Measurements from ENCODE around the gene ZMIZ1. TPM values are rescaled to one million over a fixed set of nuclear protein-coding genes. Genes with fewer than 3 reads are reported as not detected.

The ZMIZ1 gene
- polyA plus RNA-seq, 1 donor, result 40.1 TPM

- no peak overlapping the region for H3K4me3 ChIP-seq (ENCODE audit: low read length)
- peaks cover 70% of the 10 kb centered on the region for H3K4me1 ChIP-seq (ENCODE audit: control insufficient read depth, insufficient read depth, low read length)
- no peak overlapping the region for H3K27ac ChIP-seq (ENCODE audit: low read length)
- H3K27me3 ChIP-seq (ENCODE audit: control insufficient read depth, insufficient read depth, low read length), result no peaks in the 10 kb centered on the region
- no peaks in the 10 kb centered on the region for H3K9me3 ChIP-seq (ENCODE audit: control insufficient read depth, low read depth, low read length)
- no peak for DNase-seq
- no peaks in the 10 kb centered on the region for H3K36me3 ChIP-seq (ENCODE audit: control insufficient read depth, insufficient read depth, low read length)
- 83% methylated on average over 1 of the region's 7 CpGs for WGBS (ENCODE audit: insufficient coverage, low lambda C conversion rate)
Observed at GRCh38 chr10:79060641-79061255, 8.0 kb upstream of the ZMIZ1 start.

- Histone ChIP-seq H3K36me3 (ENCODE audit: control insufficient read depth, insufficient read depth, low read length) (no peaks in the 10 kb centered on the region), H3K27ac (ENCODE audit: low read length) (no peak overlapping the region), H3K27me3 (ENCODE audit: control insufficient read depth, insufficient read depth, low read length) (no peaks in the 10 kb centered on the region), H3K4me1 (ENCODE audit: control insufficient read depth, insufficient read depth, low read length) (peaks cover 75% of the 10 kb centered on the region), H3K9me3 (ENCODE audit: control insufficient read depth, low read depth, low read length) (no peaks in the 10 kb centered on the region), H3K4me3 (ENCODE audit: low read length) (no peak overlapping the region)
- DNase-seq, result no peak
- no CpG with 5 or more reads among the region's 14 CpGs for WGBS (ENCODE audit: insufficient coverage, low lambda C conversion rate)
Observed at GRCh38 chr10:79061441-79062315, 7.1 kb upstream of the ZMIZ1 start.

- Histone ChIP-seq H3K9me3 (ENCODE audit: control insufficient read depth, low read depth, low read length) (no peaks in the 10 kb centered on the region), H3K27me3 (ENCODE audit: control insufficient read depth, insufficient read depth, low read length) (no peaks in the 10 kb centered on the region), H3K36me3 (ENCODE audit: control insufficient read depth, insufficient read depth, low read length) (no peaks in the 10 kb centered on the region), H3K27ac (ENCODE audit: low read length) (no peak overlapping the region), H3K4me1 (ENCODE audit: control insufficient read depth, insufficient read depth, low read length) (peaks cover 66% of the 10 kb centered on the region), H3K4me3 (ENCODE audit: low read length) (no peak overlapping the region)
- DNase-seq, result peak in 1 of 2 donors; percentile 26
- no CpG with 5 or more reads among the region's 5 CpGs for WGBS (ENCODE audit: insufficient coverage, low lambda C conversion rate)
Observed at GRCh38 chr10:79063071-79063491, 5.7 kb upstream of the ZMIZ1 start.

GRCh38 chr10:79063661-79064492, 4.9 kb upstream of the ZMIZ1 start:
- no peak overlapping the region for H3K4me3 ChIP-seq (ENCODE audit: low read length)
- peaks cover 60% of the 10 kb centered on the region for H3K4me1 ChIP-seq (ENCODE audit: control insufficient read depth, insufficient read depth, low read length)
- no peaks in the 10 kb centered on the region for H3K27me3 ChIP-seq (ENCODE audit: control insufficient read depth, insufficient read depth, low read length)
- H3K36me3 ChIP-seq (ENCODE audit: control insufficient read depth, insufficient read depth, low read length), result no peaks in the 10 kb centered on the region
- H3K9me3 ChIP-seq (ENCODE audit: control insufficient read depth, low read depth, low read length), result no peaks in the 10 kb centered on the region
- DNase-seq, result peak in 1 of 2 donors; percentile 51
- WGBS (ENCODE audit: insufficient coverage, low lambda C conversion rate), result 100% methylated on average over 1 of the region's 8 CpGs
- no peak overlapping the region for H3K27ac ChIP-seq (ENCODE audit: low read length)

- DNase-seq, result no peak
- no peaks in the 10 kb centered on the region for H3K9me3 ChIP-seq (ENCODE audit: control insufficient read depth, low read depth, low read length)
- peaks cover 50% of the 10 kb centered on the region for H3K4me1 ChIP-seq (ENCODE audit: control insufficient read depth, insufficient read depth, low read length)
- H3K4me3 ChIP-seq (ENCODE audit: low read length), result no peak overlapping the region
- no peaks in the 10 kb centered on the region for H3K27me3 ChIP-seq (ENCODE audit: control insufficient read depth, insufficient read depth, low read length)
- H3K27ac ChIP-seq (ENCODE audit: low read length), result no peak overlapping the region
- H3K36me3 ChIP-seq (ENCODE audit: control insufficient read depth, insufficient read depth, low read length), result no peaks in the 10 kb centered on the region
- WGBS (ENCODE audit: insufficient coverage, low lambda C conversion rate), result no CpG with 5 or more reads among the region's 2 CpGs
Observed at GRCh38 chr10:79065091-79065551, 3.6 kb upstream of the ZMIZ1 start.

- Histone ChIP-seq H3K36me3 (ENCODE audit: control insufficient read depth, insufficient read depth, low read length) (no peaks in the 10 kb centered on the region), H3K27me3 (ENCODE audit: control insufficient read depth, insufficient read depth, low read length) (no peaks in the 10 kb centered on the region), H3K4me1 (ENCODE audit: control insufficient read depth, insufficient read depth, low read length) (peaks cover 42% of the 10 kb centered on the region), H3K27ac (ENCODE audit: low read length) (no peak overlapping the region), H3K4me3 (ENCODE audit: low read length) (no peak overlapping the region), H3K9me3 (ENCODE audit: control insufficient read depth, low read depth, low read length) (no peaks in the 10 kb centered on the region)
- no CpG with 5 or more reads among the region's 2 CpGs for WGBS (ENCODE audit: insufficient coverage, low lambda C conversion rate)
- no peak for DNase-seq
Observed at GRCh38 chr10:79065853-79066252, 2.9 kb upstream of the ZMIZ1 start.

- peak overlapping the region; percentile 73 for H3K4me3 ChIP-seq (ENCODE audit: low read length)
- H3K36me3 ChIP-seq (ENCODE audit: control insufficient read depth, insufficient read depth, low read length), result no peaks in the 10 kb centered on the region
- H3K9me3 ChIP-seq (ENCODE audit: control insufficient read depth, low read depth, low read length), result no peaks in the 10 kb centered on the region
- peak overlapping the region; percentile 61 for H3K27ac ChIP-seq (ENCODE audit: low read length)
- no CpG with 5 or more reads among the region's 37 CpGs for WGBS (ENCODE audit: insufficient coverage, low lambda C conversion rate)
- DNase-seq, result peak in 1 of 2 donors; percentile 69
- peaks cover 35% of the 10 kb centered on the region for H3K4me1 ChIP-seq (ENCODE audit: control insufficient read depth, insufficient read depth, low read length)
- H3K27me3 ChIP-seq (ENCODE audit: control insufficient read depth, insufficient read depth, low read length), result no peaks in the 10 kb centered on the region
Observed at GRCh38 chr10:79066411-79067240, 2.1 kb upstream of the ZMIZ1 start.

GRCh38 chr10:79067241-79068202, 1.2 kb upstream of the ZMIZ1 start:
- peak overlapping the region; percentile 73 for H3K4me3 ChIP-seq (ENCODE audit: low read length)
- no peaks in the 10 kb centered on the region for H3K9me3 ChIP-seq (ENCODE audit: control insufficient read depth, low read depth, low read length)
- no CpG with 5 or more reads among the region's 81 CpGs for WGBS (ENCODE audit: insufficient coverage, low lambda C conversion rate)
- no peaks in the 10 kb centered on the region for H3K27me3 ChIP-seq (ENCODE audit: control insufficient read depth, insufficient read depth, low read length)
- no peaks in the 10 kb centered on the region for H3K36me3 ChIP-seq (ENCODE audit: control insufficient read depth, insufficient read depth, low read length)
- peaks cover 36% of the 10 kb centered on the region for H3K4me1 ChIP-seq (ENCODE audit: control insufficient read depth, insufficient read depth, low read length)
- H3K27ac ChIP-seq (ENCODE audit: low read length), result no peak overlapping the region
- peak; percentile 92 to 96 for DNase-seq

GRCh38 chr10:79068203-79068561, 584 bp upstream of the ZMIZ1 start:
- Histone ChIP-seq H3K4me1 (ENCODE audit: control insufficient read depth, insufficient read depth, low read length) (peaks cover 39% of the 10 kb centered on the region), H3K36me3 (ENCODE audit: control insufficient read depth, insufficient read depth, low read length) (no peaks in the 10 kb centered on the region), H3K4me3 (ENCODE audit: low read length) (peak overlapping the region; percentile 73), H3K27me3 (ENCODE audit: control insufficient read depth, insufficient read depth, low read length) (no peaks in the 10 kb centered on the region), H3K27ac (ENCODE audit: low read length) (peak overlapping the region; percentile 58), H3K9me3 (ENCODE audit: control insufficient read depth, low read depth, low read length) (no peaks in the 10 kb centered on the region)
- DNase-seq, result peak in 1 of 2 donors; percentile 52
- no CpG with 5 or more reads among the region's 17 CpGs for WGBS (ENCODE audit: insufficient coverage, low lambda C conversion rate)
